ENCODE measurements around the gene MAN2C1.

Gene MAN2C1

GRCh38 chr15:75380773-75381172 is 12.4 kb upstream of the MAN2C1 start:
- no CpG with 5 or more reads among the region's 4 CpGs for WGBS, 2 donors (ENCODE audit: extremely low coverage in 2 of 2, insufficient read length in 2 of 2, insufficient replicate concordance in 1 of 2)

GRCh38 chr15:75371901-75372688 is 3.7 kb upstream of the MAN2C1 start:
- H3K36me3 ChIP-seq (replicated peaks in 1 of 2; ENCODE audit: control insufficient read depth in 2 of 2, insufficient read depth in 2 of 2, low read length in 2 of 2): peaks cover 31 to 86% of the 10 kb centered on the region in 2 donors
- no peak overlapping the region for H2BK120ac ChIP-seq (ENCODE audit: low read depth, low read length)
- H3K27me3 ChIP-seq (ENCODE audit: control insufficient read depth in 3 of 3, insufficient read depth in 3 of 3, low read depth in 1 of 3, low read length in 3 of 3): no peaks in the 10 kb centered on the region
- no peak overlapping the region for H3K4me2 ChIP-seq (ENCODE audit: insufficient read depth, low read length, poor library complexity, severe bottlenecking)
- no peak overlapping the region for H2BK15ac ChIP-seq (ENCODE audit: low read length)
- H3K4me1 ChIP-seq (ENCODE audit: control insufficient read depth in 2 of 2, insufficient read depth in 1 of 2, low read depth in 1 of 2, low read length in 2 of 2): peaks cover 7 to 8% of the 10 kb centered on the region in 2 donors
- no peak overlapping the region for H4K8ac ChIP-seq (ENCODE audit: low read depth, low read length)
- no peaks in the 10 kb centered on the region for H3K9me3 ChIP-seq (replicated peaks in 1 of 2; ENCODE audit: control insufficient read depth in 2 of 2, insufficient read depth in 1 of 2, low read depth in 1 of 2, low read length in 2 of 2)
- H2BK12ac ChIP-seq (ENCODE audit: low read length): no peak overlapping the region
- H3K23ac ChIP-seq (ENCODE audit: low read depth, low read length, poor library complexity): no peak overlapping the region
- no peak overlapping the region for H3K4ac ChIP-seq (ENCODE audit: low read length)
- H2BK5ac ChIP-seq (ENCODE audit: low read length): no peak overlapping the region
- H3K14ac ChIP-seq (ENCODE audit: low read length): no peak overlapping the region
- H2AK5ac ChIP-seq (ENCODE audit: low read depth, low read length): no peak overlapping the region
- H2AFZ ChIP-seq (ENCODE audit: low read length): no peak overlapping the region
- H3K9ac ChIP-seq (ENCODE audit: low read depth, low read length, poor library complexity): no peak overlapping the region
- H3K27ac ChIP-seq (replicated peaks; ENCODE audit: low read length): no peak overlapping the region
- peaks cover 2% of the 10 kb centered on the region for H3K79me1 ChIP-seq (ENCODE audit: low read depth, low read length)
- no peak overlapping the region for H3K4me3 ChIP-seq (ENCODE audit: low read length in 2 of 2)
- no peak for DNase-seq (ENCODE audit: low spot score)
- H3K18ac ChIP-seq (ENCODE audit: low read length): no peak overlapping the region
- WGBS, 2 donors (ENCODE audit: extremely low coverage in 2 of 2, insufficient read length in 2 of 2, insufficient replicate concordance in 1 of 2): no CpG with 5 or more reads among the region's 11 CpGs
- H4K91ac ChIP-seq (ENCODE audit: low read depth, low read length, poor library complexity): no peak overlapping the region

More at GRCh38 chr15:75380773-75381172, 12.4 kb upstream of the MAN2C1 start:
- H3K4ac ChIP-seq (ENCODE audit: low read length): no peak overlapping the region
- H2BK120ac ChIP-seq (ENCODE audit: low read depth, low read length): no peak overlapping the region
- H3K18ac ChIP-seq (ENCODE audit: low read length): no peak overlapping the region
- no peak overlapping the region for H2AK5ac ChIP-seq (ENCODE audit: low read depth, low read length)
- no peak overlapping the region for H2AFZ ChIP-seq (ENCODE audit: low read length)
- H3K23ac ChIP-seq (ENCODE audit: low read depth, low read length, poor library complexity): no peak overlapping the region
- H3K36me3 ChIP-seq (replicated peaks in 1 of 2; ENCODE audit: control insufficient read depth in 2 of 2, insufficient read depth in 2 of 2, low read length in 2 of 2): peaks cover 23 to 97% of the 10 kb centered on the region in 2 donors
- no peak overlapping the region for H2BK12ac ChIP-seq (ENCODE audit: low read length)
- H3K4me1 ChIP-seq (ENCODE audit: control insufficient read depth in 2 of 2, insufficient read depth in 1 of 2, low read depth in 1 of 2, low read length in 2 of 2): no peaks in the 10 kb centered on the region
- H3K9me3 ChIP-seq (replicated peaks in 1 of 2; ENCODE audit: control insufficient read depth in 2 of 2, insufficient read depth in 1 of 2, low read depth in 1 of 2, low read length in 2 of 2): no peaks in the 10 kb centered on the region
- no peak overlapping the region for H4K91ac ChIP-seq (ENCODE audit: low read depth, low read length, poor library complexity)
- no peak overlapping the region for H2BK5ac ChIP-seq (ENCODE audit: low read length)
- no peak overlapping the region for H3K4me3 ChIP-seq (ENCODE audit: low read length in 2 of 2)
- H3K79me1 ChIP-seq (ENCODE audit: low read depth, low read length): no peaks in the 10 kb centered on the region
- DNase-seq (ENCODE audit: low spot score): no peak
- H3K9ac ChIP-seq (ENCODE audit: low read depth, low read length, poor library complexity): no peak overlapping the region
- no peak overlapping the region for H3K27ac ChIP-seq (replicated peaks; ENCODE audit: low read length)
- H3K14ac ChIP-seq (ENCODE audit: low read length): no peak overlapping the region
- no peak overlapping the region for H2BK15ac ChIP-seq (ENCODE audit: low read length)
- H3K4me2 ChIP-seq (ENCODE audit: insufficient read depth, low read length, poor library complexity, severe bottlenecking): no peak overlapping the region
- no peaks in the 10 kb centered on the region for H3K27me3 ChIP-seq (ENCODE audit: control insufficient read depth in 3 of 3, insufficient read depth in 3 of 3, low read depth in 1 of 3, low read length in 3 of 3)
- H4K8ac ChIP-seq (ENCODE audit: low read depth, low read length): no peak overlapping the region

GRCh38 chr15:75371486-75371885 is 3.1 kb upstream of the MAN2C1 start:
- no peak overlapping the region for H2BK120ac ChIP-seq (ENCODE audit: low read depth, low read length)
- H3K79me1 ChIP-seq (ENCODE audit: low read depth, low read length): peaks cover 2% of the 10 kb centered on the region
- WGBS, 2 donors (ENCODE audit: extremely low coverage in 2 of 2, insufficient read length in 2 of 2, insufficient replicate concordance in 1 of 2): no CpG with 5 or more reads among the region's 1 CpG
- no peak overlapping the region for H3K27ac ChIP-seq (replicated peaks; ENCODE audit: low read length)
- H2AK5ac ChIP-seq (ENCODE audit: low read depth, low read length): no peak overlapping the region
- no peak overlapping the region for H3K4ac ChIP-seq (ENCODE audit: low read length)
- no peak overlapping the region for H3K4me2 ChIP-seq (ENCODE audit: insufficient read depth, low read length, poor library complexity, severe bottlenecking)
- no peak overlapping the region for H4K91ac ChIP-seq (ENCODE audit: low read depth, low read length, poor library complexity)
- H3K14ac ChIP-seq (ENCODE audit: low read length): no peak overlapping the region
- no peak overlapping the region for H3K4me3 ChIP-seq (ENCODE audit: low read length in 2 of 2)
- H3K18ac ChIP-seq (ENCODE audit: low read length): no peak overlapping the region
- H2BK5ac ChIP-seq (ENCODE audit: low read length): no peak overlapping the region
- H3K9ac ChIP-seq (ENCODE audit: low read depth, low read length, poor library complexity): no peak overlapping the region
- H3K27me3 ChIP-seq (ENCODE audit: control insufficient read depth in 3 of 3, insufficient read depth in 3 of 3, low read depth in 1 of 3, low read length in 3 of 3): no peaks in the 10 kb centered on the region
- no peak overlapping the region for H3K23ac ChIP-seq (ENCODE audit: low read depth, low read length, poor library complexity)
- peaks cover 7 to 8% of the 10 kb centered on the region in 2 donors for H3K4me1 ChIP-seq (ENCODE audit: control insufficient read depth in 2 of 2, insufficient read depth in 1 of 2, low read depth in 1 of 2, low read length in 2 of 2)
- no peak overlapping the region for H2AFZ ChIP-seq (ENCODE audit: low read length)
- peaks cover 32 to 86% of the 10 kb centered on the region in 2 donors for H3K36me3 ChIP-seq (replicated peaks in 1 of 2; ENCODE audit: control insufficient read depth in 2 of 2, insufficient read depth in 2 of 2, low read length in 2 of 2)
- no peak overlapping the region for H2BK12ac ChIP-seq (ENCODE audit: low read length)
- no peak overlapping the region for H2BK15ac ChIP-seq (ENCODE audit: low read length)
- no peak overlapping the region for H4K8ac ChIP-seq (ENCODE audit: low read depth, low read length)
- no peaks in the 10 kb centered on the region for H3K9me3 ChIP-seq (replicated peaks in 1 of 2; ENCODE audit: control insufficient read depth in 2 of 2, insufficient read depth in 1 of 2, low read depth in 1 of 2, low read length in 2 of 2)
- DNase-seq (ENCODE audit: low spot score): no peak

GRCh38 chr15:75369897-75370581 is 1.6 kb upstream of the MAN2C1 start:
- no peak overlapping the region for H3K4me2 ChIP-seq (ENCODE audit: insufficient read depth, low read length, poor library complexity, severe bottlenecking)
- no peak overlapping the region for H3K14ac ChIP-seq (ENCODE audit: low read length)
- H3K4ac ChIP-seq (ENCODE audit: low read length): no peak overlapping the region
- H3K27me3 ChIP-seq (ENCODE audit: control insufficient read depth in 3 of 3, insufficient read depth in 3 of 3, low read depth in 1 of 3, low read length in 3 of 3): no peaks in the 10 kb centered on the region
- H2BK15ac ChIP-seq (ENCODE audit: low read length): no peak overlapping the region
- no peak overlapping the region for H4K8ac ChIP-seq (ENCODE audit: low read depth, low read length)
- no peak overlapping the region for H3K18ac ChIP-seq (ENCODE audit: low read length)
- H2AFZ ChIP-seq (ENCODE audit: low read length): no peak overlapping the region
- no peak overlapping the region for H3K27ac ChIP-seq (replicated peaks; ENCODE audit: low read length)
- no peaks in the 10 kb centered on the region for H3K9me3 ChIP-seq (replicated peaks in 1 of 2; ENCODE audit: control insufficient read depth in 2 of 2, insufficient read depth in 1 of 2, low read depth in 1 of 2, low read length in 2 of 2)
- H2BK120ac ChIP-seq (ENCODE audit: low read depth, low read length): no peak overlapping the region
- H3K23ac ChIP-seq (ENCODE audit: low read depth, low read length, poor library complexity): no peak overlapping the region
- H2BK12ac ChIP-seq (ENCODE audit: low read length): no peak overlapping the region
- no peak overlapping the region for H2AK5ac ChIP-seq (ENCODE audit: low read depth, low read length)
- no peak for DNase-seq (ENCODE audit: low spot score)
- WGBS, 2 donors (ENCODE audit: extremely low coverage in 2 of 2, insufficient read length in 2 of 2, insufficient replicate concordance in 1 of 2): no CpG with 5 or more reads among the region's 7 CpGs
- no peak overlapping the region for H4K91ac ChIP-seq (ENCODE audit: low read depth, low read length, poor library complexity)
- peaks cover 7 to 8% of the 10 kb centered on the region in 2 donors for H3K4me1 ChIP-seq (ENCODE audit: control insufficient read depth in 2 of 2, insufficient read depth in 1 of 2, low read depth in 1 of 2, low read length in 2 of 2)
- no peak overlapping the region for H2BK5ac ChIP-seq (ENCODE audit: low read length)
- no peak overlapping the region for H3K4me3 ChIP-seq (ENCODE audit: low read length in 2 of 2)
- H3K9ac ChIP-seq (ENCODE audit: low read depth, low read length, poor library complexity): no peak overlapping the region
- peaks cover 2% of the 10 kb centered on the region for H3K79me1 ChIP-seq (ENCODE audit: low read depth, low read length)
- H3K36me3 ChIP-seq (replicated peaks in 1 of 2; ENCODE audit: control insufficient read depth in 2 of 2, insufficient read depth in 2 of 2, low read length in 2 of 2): peaks cover 27 to 86% of the 10 kb centered on the region in 2 donors

Measured in neuronal stem cell (in vitro differentiated cells).